Measurements from ENCODE around the gene ADGRL3. TPM values are rescaled to one million over a fixed set of nuclear protein-coding genes. Genes with fewer than 3 reads are reported as not detected.
A peak's percentile ranks its signal among the peaks of the same experiment; 100 is the strongest.

ADGRL3 gene
- total RNA-seq, 1 donor from 2014 or later = 18.7 TPM

DNA sequence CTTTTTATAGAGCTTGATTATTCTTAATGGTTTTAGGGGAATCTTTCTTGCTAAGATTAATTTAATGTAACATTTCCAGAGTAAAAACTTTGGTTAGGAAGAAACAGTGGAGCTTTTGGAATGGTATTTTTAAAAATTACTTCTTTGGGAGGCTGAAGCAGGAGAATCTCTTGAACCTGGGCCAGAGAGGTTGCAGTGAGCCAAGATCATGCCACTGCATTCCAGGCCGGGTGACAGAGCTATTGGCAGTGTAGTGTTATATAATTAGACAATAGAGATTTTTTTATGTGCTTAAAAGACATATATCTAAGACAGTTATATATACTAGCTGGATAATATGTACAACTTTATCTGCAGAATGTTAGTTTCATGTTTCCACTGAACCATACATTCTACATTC is 585.6 kb downstream of the ADGRL3 start:
- Mint-ChIP-seq H3K9me3 (ENCODE audit: unreplicated experiment) (peaks cover 4% of the 10 kb centered on the region), H3K27me3 (ENCODE audit: unreplicated experiment) (no peaks in the 10 kb centered on the region), H3K27ac (ENCODE audit: unreplicated experiment) (no peak overlapping the region), H3K4me1 (ENCODE audit: unreplicated experiment) (peaks cover 4% of the 10 kb centered on the region), H3K4me3 (ENCODE audit: unreplicated experiment) (no peak overlapping the region), H3K36me3 (ENCODE audit: unreplicated experiment) (peaks cover 2% of the 10 kb centered on the region)
- DNase-seq (ENCODE audit: extremely low spot score, unreplicated experiment) = no peak
- no peak for TF ChIP-seq CTCF (IDR thresholded peaks at IDR 0.05)

DNA sequence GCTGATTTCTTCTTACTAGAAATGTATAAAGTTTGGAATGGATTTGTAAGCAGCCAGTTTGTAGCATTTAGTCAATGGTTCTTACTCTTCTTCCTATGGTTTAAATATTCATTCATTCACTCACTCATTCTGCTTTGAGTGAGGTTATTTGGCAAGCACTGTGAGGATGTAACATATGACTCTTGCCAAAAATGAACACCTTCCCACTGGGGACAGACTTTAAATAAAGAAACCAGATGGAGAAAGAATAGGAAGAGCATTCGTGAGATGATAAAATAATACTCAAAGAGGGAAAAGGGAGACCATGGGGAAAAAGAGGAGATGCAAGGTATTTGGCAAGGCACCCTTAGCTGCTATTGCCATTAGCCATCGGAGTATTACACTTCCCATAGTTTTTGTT is 586.1 kb downstream of the ADGRL3 start:
- TF ChIP-seq CTCF (IDR thresholded peaks at IDR 0.05) = no peak
- DNase-seq (ENCODE audit: extremely low spot score, unreplicated experiment) = no peak
- no peaks in the 10 kb centered on the region for H3K27me3 Mint-ChIP-seq (ENCODE audit: unreplicated experiment)
- peaks cover 2% of the 10 kb centered on the region for H3K36me3 Mint-ChIP-seq (ENCODE audit: unreplicated experiment)
- H3K4me3 Mint-ChIP-seq (ENCODE audit: unreplicated experiment) = no peak overlapping the region
- H3K9me3 Mint-ChIP-seq (ENCODE audit: unreplicated experiment) = peaks cover 4% of the 10 kb centered on the region
- H3K4me1 Mint-ChIP-seq (ENCODE audit: unreplicated experiment) = peaks cover 4% of the 10 kb centered on the region
- H3K27ac Mint-ChIP-seq (ENCODE audit: unreplicated experiment) = no peak overlapping the region

GRCh38 chr4:61795998-61796397 is 595.9 kb downstream of the ADGRL3 start:
- no peaks in the 10 kb centered on the region for H3K27me3 Mint-ChIP-seq (ENCODE audit: unreplicated experiment)
- no peak for DNase-seq (ENCODE audit: extremely low spot score, unreplicated experiment)
- no peak overlapping the region for H3K27ac Mint-ChIP-seq (ENCODE audit: unreplicated experiment)
- H3K4me1 Mint-ChIP-seq (ENCODE audit: unreplicated experiment) = no peaks in the 10 kb centered on the region
- no peak overlapping the region for H3K4me3 Mint-ChIP-seq (ENCODE audit: unreplicated experiment)
- H3K36me3 Mint-ChIP-seq (ENCODE audit: unreplicated experiment) = peaks cover 4% of the 10 kb centered on the region
- no peak for TF ChIP-seq CTCF (IDR thresholded peaks at IDR 0.05)
- no peaks in the 10 kb centered on the region for H3K9me3 Mint-ChIP-seq (ENCODE audit: unreplicated experiment)

- no peaks in the 10 kb centered on the region for H3K27me3 Mint-ChIP-seq (ENCODE audit: unreplicated experiment)
- no peak for TF ChIP-seq CTCF (IDR thresholded peaks at IDR 0.05)
- no peak for DNase-seq (ENCODE audit: extremely low spot score, unreplicated experiment)
- no peaks in the 10 kb centered on the region for H3K9me3 Mint-ChIP-seq (ENCODE audit: unreplicated experiment)
- H3K36me3 Mint-ChIP-seq (ENCODE audit: unreplicated experiment) = no peaks in the 10 kb centered on the region
- no peak overlapping the region for H3K27ac Mint-ChIP-seq (ENCODE audit: unreplicated experiment)
- peaks cover 5% of the 10 kb centered on the region for H3K4me1 Mint-ChIP-seq (ENCODE audit: unreplicated experiment)
- H3K4me3 Mint-ChIP-seq (ENCODE audit: unreplicated experiment) = no peak overlapping the region
Measured at GRCh38 chr4:61799794-61800193, 599.7 kb downstream of the ADGRL3 start.

DNA sequence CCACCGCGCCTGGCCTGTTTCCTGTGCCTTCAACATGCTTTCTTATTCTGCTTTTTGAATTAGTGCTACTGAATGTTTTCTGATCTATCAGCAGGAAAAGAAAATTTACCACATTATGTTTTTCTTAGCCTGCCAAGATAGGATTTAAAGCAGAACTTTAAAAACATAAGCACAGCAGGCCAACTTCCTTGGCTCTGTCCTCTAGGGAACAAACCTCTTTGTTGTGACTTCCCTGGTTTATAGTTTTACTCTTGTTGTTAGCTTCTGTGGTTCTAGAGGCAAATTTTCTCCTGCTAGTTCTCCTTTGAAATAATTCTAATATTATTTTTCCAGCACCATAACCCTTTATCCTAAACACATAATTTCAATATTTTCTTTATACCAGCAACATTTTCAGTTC is 605.1 kb downstream of the ADGRL3 start:
- H3K27me3 Mint-ChIP-seq (ENCODE audit: unreplicated experiment) = no peaks in the 10 kb centered on the region
- TF ChIP-seq CTCF (IDR thresholded peaks at IDR 0.05) = no peak
- peak overlapping the region; percentile 27 for H3K27ac Mint-ChIP-seq (ENCODE audit: unreplicated experiment)
- peaks cover 15% of the 10 kb centered on the region for H3K4me1 Mint-ChIP-seq (ENCODE audit: unreplicated experiment)
- H3K9me3 Mint-ChIP-seq (ENCODE audit: unreplicated experiment) = no peaks in the 10 kb centered on the region
- H3K4me3 Mint-ChIP-seq (ENCODE audit: unreplicated experiment) = no peak overlapping the region
- DNase-seq (ENCODE audit: extremely low spot score, unreplicated experiment) = no peak
- H3K36me3 Mint-ChIP-seq (ENCODE audit: unreplicated experiment) = no peaks in the 10 kb centered on the region

Data from osteocyte (in vitro differentiated cells).